IgD-negative memory B cell (primary cell): ENCODE data around the gene MAPRE2. TPM values are rescaled to one million over a fixed set of nuclear protein-coding genes. Genes with fewer than 3 reads are reported as not detected.
A peak's percentile ranks its signal among the peaks of the same experiment; 100 is the strongest.
"Not testable (repeated sequence)": the region's sequence is repeated elsewhere in the genome, so short reads cannot be mapped to it uniquely, and the experiment has no call there.

Experiments used
- H3K27ac Mint-ChIP-seq, 3 donors: one replicate each; pipeline ENCODE4 v1.8.0; 2020 to 2022; ENCODE audit warnings: mild to moderate bottlenecking in 3 of 3, mixed read lengths in 3 of 3, moderate library complexity in 1 of 3
- H3K27me3 Mint-ChIP-seq: one replicate; pipeline ENCODE4 v1.8.0; 2021; ENCODE audit warnings: mixed read lengths
- H3K36me3 Mint-ChIP-seq: one replicate; pipeline ENCODE4 v1.8.0; 2020; ENCODE audit warnings: mild to moderate bottlenecking, mixed read lengths
- H3K4me1 Mint-ChIP-seq, 3 donors: one replicate each; pipeline ENCODE4 v1.8.0; 2020 to 2022; ENCODE audit warnings: mixed read lengths in 3 of 3, mild to moderate bottlenecking in 1 of 3
- H3K4me3 Mint-ChIP-seq, 4 donors: one replicate each; pipeline ENCODE4 v1.8.0; 2020 to 2022; ENCODE audit warnings: mild to moderate bottlenecking in 4 of 4, mixed read lengths in 4 of 4, moderate library complexity in 3 of 4
- H3K9me3 Mint-ChIP-seq, 3 donors: one replicate each; pipeline ENCODE4 v1.8.0; 2020 to 2021; ENCODE audit warnings: mixed read lengths in 3 of 3, mild to moderate bottlenecking in 1 of 3
- polyA plus RNA-seq: library from polyadenylated mRNA; unstranded; fragments of 300-500 nt; fragmentation: Illumina TruSeq; gene quantifications from one replicate; pipeline ENCODE4 v1.2.3, GENCODE V29; 2021

The MAPRE2 gene
- polyA plus RNA-seq, 1 donor from 2014 or later = 63.3 TPM

- peaks cover 35 to 39% (median 37%) of the 10 kb centered on the region in 3 donors for H3K4me1 Mint-ChIP-seq
- no peaks in the 10 kb centered on the region for H3K27me3 Mint-ChIP-seq
- H3K27ac Mint-ChIP-seq = peak overlapping the region in 1 of 3 donors; percentile 8
- peaks cover 25% of the 10 kb centered on the region for H3K36me3 Mint-ChIP-seq
- H3K4me3 Mint-ChIP-seq = no peak overlapping the region
- H3K9me3 Mint-ChIP-seq = no peaks in the 10 kb centered on the region
Measured at GRCh38 chr18:35106845-35107148, 65.6 kb downstream of the MAPRE2 start.

GRCh38 chr18:35107216-35107615 lies 66.0 kb downstream of the MAPRE2 start:
- peaks cover 25% of the 10 kb centered on the region for H3K36me3 Mint-ChIP-seq
- no peaks in the 10 kb centered on the region for H3K27me3 Mint-ChIP-seq
- H3K27ac Mint-ChIP-seq = no peak overlapping the region
- no peak overlapping the region for H3K4me3 Mint-ChIP-seq
- peaks cover 35 to 37% (median 36%) of the 10 kb centered on the region in 3 donors for H3K4me1 Mint-ChIP-seq
- no peaks in the 10 kb centered on the region for H3K9me3 Mint-ChIP-seq

DNA sequence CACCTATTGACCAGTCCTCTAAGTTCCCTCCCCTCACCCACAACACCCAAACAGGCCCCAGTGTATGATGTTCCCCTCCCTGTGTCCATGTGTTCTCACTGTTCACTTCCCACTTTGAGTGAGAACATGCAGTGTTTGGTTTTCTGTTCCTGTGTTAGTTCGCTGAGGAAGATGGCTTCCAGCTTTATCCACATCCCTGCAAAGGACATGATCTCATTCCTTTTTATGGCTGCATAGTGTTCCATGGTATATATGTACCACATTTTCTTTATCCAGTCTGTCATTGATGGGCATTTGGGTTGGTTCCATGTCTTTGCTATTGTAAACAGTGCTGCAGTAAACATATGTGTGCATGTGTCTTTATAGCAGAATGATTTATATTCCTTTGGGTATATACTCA lies 66.9 kb downstream of the MAPRE2 start:
- not testable (repeated sequence) for H3K27me3 Mint-ChIP-seq
- H3K27ac Mint-ChIP-seq = peak overlapping the region in 2 of 3 donors; percentile 26 to 66

DNA sequence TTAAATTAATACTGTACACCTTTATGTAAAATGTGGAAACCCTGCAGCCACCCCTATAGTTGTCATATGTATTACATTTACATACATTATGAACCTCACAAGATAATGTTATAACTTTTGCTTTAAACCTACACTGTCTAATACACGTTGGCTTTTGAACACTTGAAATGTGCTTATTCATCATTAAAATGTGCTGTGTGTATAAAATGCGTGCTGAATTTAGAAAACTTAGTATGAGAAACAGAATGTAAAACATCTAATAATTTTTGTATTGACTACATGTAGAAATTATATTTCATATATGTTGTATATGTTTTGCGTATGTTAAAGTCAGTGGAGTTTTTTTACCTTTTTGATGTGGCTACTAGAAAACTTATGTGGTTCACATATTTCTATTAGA lies 68.8 kb downstream of the MAPRE2 start:
- Mint-ChIP-seq H3K4me3 (no peak overlapping the region), H3K36me3 (peaks cover 27% of the 10 kb centered on the region), H3K4me1 (peaks cover 43 to 51% (median 47%) of the 10 kb centered on the region in 3 donors), H3K9me3 (no peaks in the 10 kb centered on the region), H3K27me3 (no peaks in the 10 kb centered on the region), H3K27ac (no peak overlapping the region)

More for the DNA sequence above, 66.9 kb downstream of the MAPRE2 start:
- not testable (repeated sequence) for H3K9me3 Mint-ChIP-seq, H3K4me3 Mint-ChIP-seq
- peaks cover 36 to 38% (median 38%) of the 10 kb centered on the region in 3 donors for H3K4me1 Mint-ChIP-seq
- peaks cover 27% of the 10 kb centered on the region for H3K36me3 Mint-ChIP-seq

DNA sequence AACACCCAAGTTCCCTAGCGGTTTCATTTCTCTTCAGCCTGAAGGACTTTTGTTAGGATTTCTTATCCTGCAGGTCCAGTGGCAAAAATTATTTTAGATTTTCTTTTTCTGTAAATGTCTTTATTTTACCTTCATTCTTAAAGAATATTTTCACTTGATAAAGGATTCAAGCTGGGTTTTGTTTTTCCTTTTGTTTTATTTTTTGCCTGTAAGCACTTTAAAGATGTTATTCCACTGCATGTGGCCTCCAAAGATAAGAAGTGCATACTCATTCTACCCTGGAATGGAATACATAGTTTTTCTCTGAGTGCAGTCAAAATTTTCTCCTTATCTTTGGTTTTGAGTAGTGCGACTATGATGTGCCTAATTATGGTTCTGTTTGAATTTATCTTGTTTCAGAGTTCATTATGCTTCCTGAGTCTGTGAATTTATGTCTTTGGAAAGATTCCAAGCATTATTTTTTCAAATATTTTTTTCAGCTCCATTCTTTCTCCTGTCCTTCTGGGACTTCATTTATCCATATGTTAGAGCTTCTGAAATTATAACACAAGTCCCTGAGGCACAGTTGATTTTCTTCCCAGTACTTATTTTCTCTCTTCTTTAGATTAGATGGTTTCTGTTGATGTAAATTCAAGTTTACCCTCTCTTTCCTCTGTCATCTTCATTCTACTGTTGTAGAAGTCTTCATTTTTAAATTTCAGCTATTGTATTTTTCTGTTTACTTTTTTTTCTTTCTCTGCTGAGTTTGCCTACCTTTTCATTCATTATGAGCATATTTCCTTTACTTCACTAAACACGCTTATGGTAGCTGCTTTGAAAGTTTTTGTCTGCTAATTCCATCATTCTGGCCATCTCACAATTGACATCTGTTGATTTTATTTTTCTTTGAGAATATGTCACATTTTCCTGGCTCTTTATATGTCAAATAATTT lies 69.6 kb downstream of the MAPRE2 start:
- Mint-ChIP-seq H3K4me1 (peaks cover 39 to 59% (median 41%) of the 10 kb centered on the region in 3 donors), H3K27ac (no peak overlapping the region), H3K9me3 (no peaks in the 10 kb centered on the region), H3K27me3 (no peaks in the 10 kb centered on the region), H3K4me3 (no peak overlapping the region), H3K36me3 (peaks cover 27% of the 10 kb centered on the region)

GRCh38 chr18:35112696-35113095 lies 71.5 kb downstream of the MAPRE2 start:
- Mint-ChIP-seq H3K4me1 (peaks cover 30 to 49% (median 43%) of the 10 kb centered on the region in 3 donors), H3K36me3 (peaks cover 24% of the 10 kb centered on the region), H3K27ac (peak overlapping the region in 1 of 3 donors; percentile 28), H3K4me3 (no peak overlapping the region), H3K27me3 (no peaks in the 10 kb centered on the region), H3K9me3 (no peaks in the 10 kb centered on the region)

DNA sequence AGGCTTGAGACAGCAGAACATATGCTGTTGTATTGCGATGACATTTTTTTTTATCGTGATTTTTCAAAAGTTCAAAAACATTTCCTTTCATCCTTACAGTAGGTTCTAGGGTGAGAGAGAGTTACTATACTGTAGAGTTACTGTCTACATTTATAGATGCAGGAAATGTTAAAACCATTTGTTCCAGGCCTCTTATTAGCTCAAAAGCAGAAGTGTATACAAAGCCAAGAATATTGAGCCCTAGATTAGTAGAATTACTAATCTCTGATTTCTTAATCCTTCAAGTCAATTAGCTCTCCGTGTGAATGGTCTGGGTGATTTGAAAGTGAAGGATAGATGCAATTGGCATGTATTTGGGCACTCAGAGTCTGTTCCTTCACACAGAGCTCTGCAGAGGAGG lies 73.1 kb downstream of the MAPRE2 start:
- peaks cover 11% of the 10 kb centered on the region for H3K36me3 Mint-ChIP-seq
- no peak overlapping the region for H3K27ac Mint-ChIP-seq
- H3K4me1 Mint-ChIP-seq = peaks cover 18 to 35% (median 32%) of the 10 kb centered on the region in 3 donors
- H3K27me3 Mint-ChIP-seq = no peaks in the 10 kb centered on the region
- H3K9me3 Mint-ChIP-seq = no peaks in the 10 kb centered on the region
- H3K4me3 Mint-ChIP-seq = no peak overlapping the region

- Mint-ChIP-seq H3K9me3 (no peaks in the 10 kb centered on the region), H3K36me3 (peaks cover 2% of the 10 kb centered on the region), H3K4me3 (peak overlapping the region in 2 of 4 donors; percentile 18 to 55), H3K4me1 (peaks cover 12 to 33% (median 31%) of the 10 kb centered on the region in 3 donors), H3K27ac (no peak overlapping the region), H3K27me3 (no peaks in the 10 kb centered on the region)
Measured at GRCh38 chr18:35116784-35117318, 75.6 kb downstream of the MAPRE2 start.

DNA sequence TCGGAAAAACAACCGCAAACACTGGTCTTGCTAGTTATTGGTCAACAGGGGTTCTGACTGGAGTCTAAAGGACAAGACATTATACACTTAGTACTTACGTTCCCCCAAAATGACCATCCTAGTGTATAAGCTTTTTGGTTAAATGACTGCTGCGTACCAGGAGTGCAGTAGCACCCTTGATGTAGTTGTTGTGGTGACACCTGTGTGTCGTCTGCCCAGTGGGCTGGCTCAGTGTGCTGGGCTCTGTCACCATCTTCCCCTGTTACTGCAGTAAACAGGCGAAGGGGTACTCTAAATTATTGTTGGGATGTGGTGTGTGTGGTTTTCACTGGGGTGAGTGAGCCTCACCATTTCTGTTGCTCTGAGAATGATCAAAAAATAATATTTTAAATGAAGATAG lies 76.2 kb downstream of the MAPRE2 start:
- H3K4me3 Mint-ChIP-seq = no peak overlapping the region
- peaks cover 1% of the 10 kb centered on the region for H3K36me3 Mint-ChIP-seq
- H3K4me1 Mint-ChIP-seq = peaks cover 12 to 38% (median 34%) of the 10 kb centered on the region in 3 donors
- no peak overlapping the region for H3K27ac Mint-ChIP-seq
- H3K9me3 Mint-ChIP-seq = no peaks in the 10 kb centered on the region
- no peaks in the 10 kb centered on the region for H3K27me3 Mint-ChIP-seq

- no peaks in the 10 kb centered on the region for H3K9me3 Mint-ChIP-seq
- H3K4me1 Mint-ChIP-seq = peaks cover 13 to 40% (median 33%) of the 10 kb centered on the region in 3 donors
- H3K27ac Mint-ChIP-seq = no peak overlapping the region
- no peak overlapping the region for H3K4me3 Mint-ChIP-seq
- H3K27me3 Mint-ChIP-seq = no peaks in the 10 kb centered on the region
- peaks cover 1% of the 10 kb centered on the region for H3K36me3 Mint-ChIP-seq
Measured at GRCh38 chr18:35117951-35118411, 76.8 kb downstream of the MAPRE2 start.

DNA sequence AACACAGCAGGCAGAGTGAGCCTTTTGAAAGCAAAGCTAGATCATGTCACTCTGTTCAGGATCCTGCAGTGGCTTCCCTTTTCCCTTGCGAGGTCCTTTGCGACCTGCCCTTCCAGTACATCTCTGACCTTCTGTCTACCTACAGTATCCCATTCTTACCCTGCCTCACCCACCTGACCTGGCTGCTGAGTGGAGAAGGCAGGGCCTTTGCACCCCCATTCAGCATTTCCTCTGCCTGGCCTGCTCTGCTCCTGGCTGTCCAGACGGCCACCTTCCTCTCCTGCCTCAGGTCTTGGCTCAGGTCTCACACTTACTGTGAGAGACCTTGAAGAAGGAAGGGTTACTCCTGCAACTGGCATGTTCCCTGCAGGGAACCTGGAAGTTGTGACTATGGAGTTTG lies 77.4 kb downstream of the MAPRE2 start:
- H3K9me3 Mint-ChIP-seq = peaks cover 0 to 2% (median 0%) of the 10 kb centered on the region in 3 donors
- H3K4me1 Mint-ChIP-seq = peaks cover 17 to 39% (median 33%) of the 10 kb centered on the region in 3 donors
- H3K27ac Mint-ChIP-seq = no peak overlapping the region
- H3K4me3 Mint-ChIP-seq = peak overlapping the region in 1 of 4 donors; percentile 50
- H3K36me3 Mint-ChIP-seq = peaks cover 3% of the 10 kb centered on the region
- H3K27me3 Mint-ChIP-seq = no peaks in the 10 kb centered on the region

DNA sequence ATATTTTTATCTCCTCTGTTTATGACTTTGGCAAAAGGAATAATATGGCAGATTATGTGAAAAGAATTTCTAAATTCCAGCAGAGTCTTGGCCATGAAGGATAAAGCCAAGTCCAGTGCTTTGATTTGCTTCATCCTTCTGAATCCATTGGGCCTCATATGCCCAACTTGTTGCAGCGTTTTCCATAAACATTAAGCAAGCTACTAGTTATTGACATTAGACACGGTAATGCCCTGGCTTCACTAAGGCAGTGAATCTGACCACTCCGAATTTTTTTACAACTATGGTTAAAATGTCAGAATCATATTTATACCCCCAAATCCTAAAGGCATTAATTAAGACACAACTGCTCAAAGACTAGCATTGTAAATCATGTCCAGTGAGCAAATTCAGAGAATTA lies 79.8 kb downstream of the MAPRE2 start:
- H3K9me3 Mint-ChIP-seq = peaks cover 0 to 4% (median 1%) of the 10 kb centered on the region in 3 donors
- H3K4me1 Mint-ChIP-seq = peaks cover 12 to 21% (median 18%) of the 10 kb centered on the region in 3 donors
- H3K27me3 Mint-ChIP-seq = no peaks in the 10 kb centered on the region
- H3K36me3 Mint-ChIP-seq = peaks cover 9% of the 10 kb centered on the region
- H3K27ac Mint-ChIP-seq = peak overlapping the region in 1 of 3 donors; percentile 39
- no peak overlapping the region for H3K4me3 Mint-ChIP-seq

GRCh38 chr18:35121531-35121930 lies 80.3 kb downstream of the MAPRE2 start:
- Mint-ChIP-seq H3K4me3 (no peak overlapping the region), H3K4me1 (peaks cover 12 to 17% (median 17%) of the 10 kb centered on the region in 3 donors)

DNA sequence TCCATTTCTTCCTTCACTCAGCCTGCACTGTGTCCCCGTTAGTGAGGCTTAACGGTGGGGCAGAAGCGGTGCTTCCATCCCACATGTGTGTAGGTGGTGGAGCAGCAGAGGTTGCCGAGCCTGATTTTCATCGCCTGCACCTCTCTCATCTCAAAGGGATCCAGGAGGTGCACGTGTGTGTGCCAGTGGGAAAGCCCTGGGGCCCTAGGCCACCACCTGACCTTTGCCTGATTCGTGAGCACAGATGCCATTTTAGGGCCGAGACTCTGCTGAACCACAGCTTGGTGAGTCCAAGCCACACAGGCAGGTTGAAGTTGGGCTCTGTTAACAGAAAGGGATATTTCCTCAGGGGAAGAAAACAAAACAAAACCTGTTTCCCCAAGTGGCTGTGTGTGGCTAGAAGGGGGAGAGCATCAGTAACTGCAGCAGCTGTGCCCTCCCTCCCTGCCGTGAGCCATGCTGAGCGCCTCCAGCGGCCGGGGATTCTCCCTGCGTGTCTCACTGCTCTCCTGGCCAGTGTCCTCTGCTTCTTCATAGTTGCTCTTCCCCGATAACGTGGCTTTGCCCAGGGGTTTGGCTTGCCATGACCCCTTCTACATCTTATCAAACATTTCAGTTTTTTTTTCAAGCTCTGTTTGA lies 81.5 kb downstream of the MAPRE2 start:
- peaks cover 0 to 4% (median 1%) of the 10 kb centered on the region in 3 donors for H3K9me3 Mint-ChIP-seq
- H3K4me1 Mint-ChIP-seq = peaks cover 12 to 17% (median 13%) of the 10 kb centered on the region in 3 donors
- H3K27ac Mint-ChIP-seq = no peak overlapping the region
- H3K36me3 Mint-ChIP-seq = peaks cover 9% of the 10 kb centered on the region
- peak overlapping the region in 2 of 4 donors; percentile 12 to 65 for H3K4me3 Mint-ChIP-seq
- H3K27me3 Mint-ChIP-seq = no peaks in the 10 kb centered on the region

More at GRCh38 chr18:35121531-35121930, 80.3 kb downstream of the MAPRE2 start:
- Mint-ChIP-seq H3K27ac (peak overlapping the region in 1 of 3 donors; percentile 39), H3K9me3 (peaks cover 0 to 4% (median 1%) of the 10 kb centered on the region in 3 donors), H3K27me3 (no peaks in the 10 kb centered on the region), H3K36me3 (peaks cover 9% of the 10 kb centered on the region)

DNA sequence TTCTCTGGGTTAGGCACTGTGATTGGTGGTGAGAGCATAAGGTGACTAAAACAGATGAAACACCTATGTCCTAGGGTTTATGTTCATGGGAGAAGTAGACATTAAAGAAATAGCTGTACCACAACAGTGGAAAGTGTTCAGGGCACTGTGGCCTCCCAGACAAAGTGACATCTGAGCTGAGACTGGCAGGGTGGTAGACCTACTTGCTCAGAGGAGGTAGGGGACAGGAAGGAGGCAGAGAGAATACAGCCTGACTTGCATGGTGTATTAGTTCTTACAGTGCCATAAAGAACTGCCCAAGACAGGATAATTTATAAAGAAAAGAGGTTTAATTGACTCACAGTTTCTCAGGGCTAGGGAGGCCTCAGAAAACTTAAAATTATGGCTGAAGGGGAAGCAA lies 82.6 kb downstream of the MAPRE2 start:
- H3K4me3 Mint-ChIP-seq = no peak overlapping the region
- H3K27me3 Mint-ChIP-seq = no peaks in the 10 kb centered on the region
- H3K27ac Mint-ChIP-seq = no peak overlapping the region
- H3K36me3 Mint-ChIP-seq = peaks cover 12% of the 10 kb centered on the region
- H3K4me1 Mint-ChIP-seq = peaks cover 10 to 17% (median 12%) of the 10 kb centered on the region in 3 donors
- peaks cover 0 to 4% (median 1%) of the 10 kb centered on the region in 3 donors for H3K9me3 Mint-ChIP-seq
